Duodenal mucosa (tissue), 2 donors: ENCODE measurements around the gene KIF12.
A peak's percentile ranks its signal among the peaks of the same experiment; 100 is the strongest.
"Not testable (repeated sequence)": the region's sequence is repeated elsewhere in the genome, so short reads cannot be mapped to it uniquely, and the experiment has no call there.

Experiments used
- H3K27ac ChIP-seq: one replicate; pipeline ENCODE4 v1.7.0; 2013; ENCODE audit warnings: low read depth, low read length
- H3K27me3 ChIP-seq, 2 donors: one replicate each; pipeline ENCODE4 v1.7.0; 2013; ENCODE audit warnings: low read length in 2 of 2, control low read depth in 1 of 2; ENCODE audit not compliant: insufficient read depth in 2 of 2, control insufficient read depth in 1 of 2
- H3K36me3 ChIP-seq, 2 donors: one replicate each; pipeline ENCODE4 v1.7.0; 2013; ENCODE audit warnings: low read length in 2 of 2, control low read depth in 1 of 2; ENCODE audit not compliant: insufficient read depth in 2 of 2, control insufficient read depth in 1 of 2
- H3K4me1 ChIP-seq, 2 donors: one replicate each; pipeline ENCODE4 v1.7.0; 2013; ENCODE audit warnings: low read length in 2 of 2, control low read depth in 1 of 2; ENCODE audit not compliant: insufficient read depth in 2 of 2, control insufficient read depth in 1 of 2
- H3K4me3 ChIP-seq, 2 donors: one replicate each; pipeline ENCODE4 v1.7.0; 2013; ENCODE audit warnings: low read length in 2 of 2, low read depth in 1 of 2
- H3K9ac ChIP-seq, 2 donors: one replicate each; pipeline ENCODE4 v1.7.0; 2013; ENCODE audit warnings: low read length in 2 of 2, low read depth in 1 of 2
- H3K9me3 ChIP-seq, 2 donors: one replicate each; pipeline ENCODE4 v1.7.0; 2013; ENCODE audit warnings: low read length in 2 of 2, control low read depth in 1 of 2; ENCODE audit not compliant: control insufficient read depth in 1 of 2

Gene KIF12

DNA sequence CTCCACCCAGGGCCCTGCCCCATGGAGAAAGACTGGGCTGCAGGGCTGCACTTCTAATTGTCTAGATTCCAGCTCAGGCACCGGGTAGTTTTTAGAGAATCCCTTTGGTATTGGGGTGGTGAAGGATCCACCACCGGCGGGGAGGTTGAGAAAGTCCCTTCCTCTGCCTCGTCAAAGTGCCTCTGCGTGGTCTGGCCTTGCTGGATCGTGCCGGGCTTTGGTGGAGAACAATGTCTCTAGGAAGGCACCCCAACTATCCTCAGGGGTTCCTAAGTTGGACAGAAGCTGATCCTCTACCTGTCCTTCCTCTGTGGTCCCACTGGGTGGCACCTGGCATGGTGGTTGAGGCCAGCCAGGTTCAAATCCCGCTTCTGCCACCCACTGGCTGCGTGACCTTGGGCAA, 13.7 kb downstream of the KIF12 start:
- Histone ChIP-seq H3K9ac (no peak overlapping the region), H3K36me3 (no peaks in the 10 kb centered on the region), H3K4me1 (peaks cover 18 to 24% of the 10 kb centered on the region in 2 donors), H3K27me3 (no peaks in the 10 kb centered on the region), H3K9me3 (no peaks in the 10 kb centered on the region), H3K27ac (no peak overlapping the region), H3K4me3 (no peak overlapping the region)

DNA sequence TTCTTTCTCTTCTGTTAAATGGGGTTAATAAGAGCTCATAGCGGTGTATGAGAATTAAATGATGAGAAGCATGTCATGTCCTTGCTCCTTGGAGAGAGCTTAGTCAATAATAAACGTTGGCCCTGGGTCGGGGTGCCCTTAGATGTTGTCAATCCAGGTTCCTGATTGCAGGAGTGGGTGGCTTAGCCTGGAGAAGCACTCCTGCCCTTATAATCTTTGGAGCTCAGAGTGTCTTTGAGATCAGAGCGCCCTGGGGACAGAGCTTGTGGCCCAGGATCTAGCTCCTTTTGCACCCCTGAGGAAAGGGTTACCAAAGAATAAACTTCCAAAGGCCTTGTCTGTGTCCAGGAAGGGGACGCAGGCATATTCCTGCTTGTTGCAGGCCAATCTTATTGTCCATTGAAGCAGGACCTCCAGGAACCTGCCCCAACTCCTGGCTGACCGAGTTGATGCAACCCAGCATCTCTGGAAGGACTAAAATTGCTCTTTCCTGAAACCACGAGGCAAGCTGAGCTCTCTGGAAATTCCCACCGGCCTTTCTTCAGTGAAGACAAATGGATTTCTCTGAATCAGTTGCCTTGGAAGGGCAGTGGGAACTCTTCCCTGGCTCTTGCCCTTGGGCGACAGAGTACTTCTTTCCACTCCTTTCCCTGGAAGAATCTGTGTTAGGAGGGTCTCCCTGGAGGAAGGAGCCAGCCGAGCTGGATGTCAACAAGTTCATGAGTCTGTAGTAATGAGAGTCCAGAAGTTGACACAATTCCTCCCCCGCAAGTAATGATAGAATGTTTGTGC, 14.6 kb downstream of the KIF12 start:
- Histone ChIP-seq H3K27ac (no peak overlapping the region), H3K27me3 (no peaks in the 10 kb centered on the region), H3K4me3 (no peak overlapping the region), H3K4me1 (peaks cover 18 to 29% of the 10 kb centered on the region in 2 donors), H3K36me3 (no peaks in the 10 kb centered on the region), H3K9me3 (no peaks in the 10 kb centered on the region), H3K9ac (no peak overlapping the region)

GRCh38 chr9:114083666-114084065, 15.4 kb downstream of the KIF12 start:
- Histone ChIP-seq H3K9me3 (no peaks in the 10 kb centered on the region), H3K4me1 (peaks cover 24 to 36% of the 10 kb centered on the region in 2 donors), H3K9ac (no peak overlapping the region), H3K36me3 (no peaks in the 10 kb centered on the region), H3K27me3 (no peaks in the 10 kb centered on the region), H3K27ac (no peak overlapping the region), H3K4me3 (no peak overlapping the region)

- not testable (repeated sequence) for H3K27me3 ChIP-seq, H3K36me3 ChIP-seq, H3K27ac ChIP-seq, H3K4me3 ChIP-seq, H3K9me3 ChIP-seq, H3K9ac ChIP-seq
- H3K4me1 ChIP-seq = peaks cover 32 to 44% of the 10 kb centered on the region in 2 donors
Observed at GRCh38 chr9:114082763-114083412, 16.2 kb downstream of the KIF12 start.

DNA sequence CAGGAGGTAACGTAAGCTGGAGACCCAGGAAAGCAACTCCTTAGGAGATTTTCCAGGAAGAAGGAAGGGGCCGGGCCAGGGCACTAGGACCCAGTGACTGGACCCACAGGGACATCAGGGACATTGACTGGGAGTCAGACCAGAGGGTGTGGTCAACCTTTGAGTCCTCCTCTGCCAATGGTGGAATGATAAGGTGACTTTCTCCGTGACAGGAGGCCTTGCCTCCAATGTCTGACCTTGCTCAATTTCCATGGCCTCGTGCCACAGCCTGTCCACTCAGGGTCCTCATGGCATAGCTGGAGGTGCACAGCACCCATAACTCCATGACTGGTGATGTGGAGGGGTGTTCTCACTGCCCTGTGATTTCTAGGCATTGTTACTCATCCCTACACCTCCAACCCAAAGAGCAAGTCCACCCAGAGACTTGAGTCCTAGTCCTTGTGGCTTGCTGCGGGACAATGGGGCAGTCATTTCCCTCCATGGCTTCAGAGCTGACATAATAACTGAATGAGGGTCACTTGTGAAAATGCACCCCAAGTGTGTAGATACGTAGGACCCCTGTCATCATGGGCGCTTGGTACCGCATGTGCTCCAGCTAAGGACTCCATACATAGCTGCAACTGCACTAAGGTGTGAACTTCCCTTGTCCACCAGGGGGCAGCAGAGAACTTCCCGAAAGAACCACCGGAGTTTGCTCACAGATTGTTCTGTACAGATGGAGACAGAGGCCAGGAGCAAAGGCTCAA, 16.9 kb downstream of the KIF12 start:
- Histone ChIP-seq H3K9ac (peak overlapping the region in 1 of 2 donors; percentile 29), H3K27me3 (no peaks in the 10 kb centered on the region), H3K4me3 (no peak overlapping the region), H3K9me3 (no peaks in the 10 kb centered on the region), H3K36me3 (no peaks in the 10 kb centered on the region), H3K4me1 (peaks cover 32 to 51% of the 10 kb centered on the region in 2 donors), H3K27ac (peak overlapping the region; percentile 53)

- Histone ChIP-seq H3K9ac (peak overlapping the region in 1 of 2 donors; percentile 44), H3K27ac (peak overlapping the region; percentile 53), H3K4me3 (no peak overlapping the region), H3K27me3 (peaks cover 0 to under 1% of the 10 kb centered on the region in 2 donors), H3K36me3 (no peaks in the 10 kb centered on the region), H3K9me3 (no peaks in the 10 kb centered on the region), H3K4me1 (peaks cover 32 to 52% of the 10 kb centered on the region in 2 donors)
Observed at GRCh38 chr9:114081441-114082016, 17.6 kb downstream of the KIF12 start.

DNA sequence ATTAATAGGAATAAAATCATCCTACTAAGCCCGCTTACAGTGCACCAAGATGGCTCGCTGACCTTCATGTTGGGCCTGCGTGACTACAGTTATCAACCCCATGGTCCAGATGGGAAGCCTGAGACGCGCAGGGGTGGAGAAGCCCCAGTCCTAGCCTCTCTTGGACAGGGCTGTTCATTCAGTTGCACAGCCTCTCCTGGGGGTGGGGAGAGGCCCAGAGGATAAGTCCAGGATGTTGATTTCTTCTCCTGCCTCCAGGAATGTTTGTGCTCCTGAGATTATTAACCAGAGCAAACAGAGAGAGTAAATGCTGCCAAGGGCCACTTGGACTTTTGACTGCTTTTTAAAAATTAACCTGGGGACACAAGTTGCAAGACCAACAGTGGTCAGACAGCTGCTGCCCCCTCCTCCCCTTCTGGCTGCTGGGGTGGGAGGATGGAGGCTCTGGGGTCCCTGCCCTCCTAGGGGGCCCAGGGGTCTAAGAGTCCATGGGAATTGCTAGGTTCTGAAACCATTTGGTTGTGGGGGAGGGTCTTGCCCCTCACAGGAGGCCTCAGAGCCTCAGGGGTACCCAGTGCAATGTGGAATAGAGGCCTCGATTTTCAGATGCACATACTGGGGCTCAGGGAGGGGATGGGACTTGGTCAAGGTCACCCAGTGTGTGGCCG, 18.2 kb downstream of the KIF12 start:
- peak overlapping the region; percentile 53 for H3K27ac ChIP-seq
- peak overlapping the region in 1 of 2 donors; percentile 44 for H3K9ac ChIP-seq
- H3K4me1 ChIP-seq = peaks cover 32 to 52% of the 10 kb centered on the region in 2 donors
- H3K36me3 ChIP-seq = no peaks in the 10 kb centered on the region
- H3K9me3 ChIP-seq = no peaks in the 10 kb centered on the region
- no peak overlapping the region for H3K4me3 ChIP-seq
- peaks cover 0 to 2% of the 10 kb centered on the region in 2 donors for H3K27me3 ChIP-seq

- Histone ChIP-seq H3K27me3 (peaks cover 0 to 2% of the 10 kb centered on the region in 2 donors), H3K4me3 (no peak overlapping the region), H3K4me1 (peaks cover 32 to 52% of the 10 kb centered on the region in 2 donors), H3K9me3 (no peaks in the 10 kb centered on the region), H3K9ac (no peak overlapping the region), H3K27ac (peak overlapping the region; percentile 50), H3K36me3 (no peaks in the 10 kb centered on the region)
Observed at GRCh38 chr9:114080195-114080772, 18.8 kb downstream of the KIF12 start.

DNA sequence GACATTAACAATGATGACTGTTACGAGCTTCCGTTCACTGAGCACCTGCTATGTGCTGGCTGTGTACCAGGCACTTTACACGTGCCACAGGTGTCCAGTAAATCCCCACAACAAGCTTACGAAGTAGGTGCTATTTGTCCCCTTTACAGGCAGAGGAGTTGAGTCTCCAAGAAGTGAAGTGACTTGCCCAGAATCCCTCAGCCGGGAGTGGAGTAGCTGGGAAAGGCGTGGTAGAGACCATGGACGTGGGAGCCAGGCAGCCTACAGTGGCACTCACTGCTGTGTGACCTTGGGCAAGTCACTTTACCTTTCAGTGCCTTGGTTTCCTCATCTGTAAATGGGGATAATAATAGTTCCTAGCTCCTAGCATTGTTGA, 20.3 kb downstream of the KIF12 start:
- Histone ChIP-seq H3K9me3 (no peaks in the 10 kb centered on the region), H3K27me3 (peaks cover 0 to 2% of the 10 kb centered on the region in 2 donors), H3K36me3 (no peaks in the 10 kb centered on the region), H3K4me3 (no peak overlapping the region), H3K9ac (no peak overlapping the region), H3K27ac (no peak overlapping the region), H3K4me1 (peaks cover 32 to 52% of the 10 kb centered on the region in 2 donors)
